MCF 10A (cell line): ENCODE data around the gene ONECUT1. TPM values are rescaled to one million over a fixed set of nuclear protein-coding genes. Genes with fewer than 3 reads are reported as not detected.
A peak's percentile ranks its signal among the peaks of the same experiment; 100 is the strongest.

Source experiments
- BruUV-seq: library from RNA; stranded (reverse); fragments of 400-500 nt; replicated peaks from 2 replicates; lab custom pipeline; 2021; lab: Mats Ljungman, UMichigan
- CTCF ChIA-PET: fragments of 300-600 bp; sonication (Branson Sonifier 250); formaldehyde crosslinking; extraction: SDS; loops from one replicate; lab custom pipeline; 2021; ENCODE audit warnings: antibody characterized with exemption, inconsistent platforms; lab: Yijun Ruan, JAX
- POLR2A ChIA-PET: fragments of 300-600, 350-650 bp; sonication (Branson Sonifier 250); formaldehyde crosslinking; extraction: SDS; loops from one replicate; lab custom pipeline; 2020; ENCODE audit warnings: antibody characterized with exemption, inconsistent platforms; lab: Yijun Ruan, JAX
- DNase-seq: peaks from one replicate; pipeline ENCODE4 v3.0.0-alpha.2; 2018; ENCODE audit not compliant: unreplicated experiment
- H3K27ac Mint-ChIP-seq: one replicate; pipeline ENCODE4 v1.8.0; 2022; ENCODE audit warnings: mild to moderate bottlenecking, low read depth, mixed read lengths; ENCODE audit not compliant: unreplicated experiment
- H3K27me3 Mint-ChIP-seq: one replicate; pipeline ENCODE4 v1.8.0; 2022; ENCODE audit warnings: mixed read lengths; ENCODE audit not compliant: insufficient read depth, unreplicated experiment
- H3K36me3 Mint-ChIP-seq: one replicate; pipeline ENCODE4 v1.8.0; 2022; ENCODE audit warnings: mild to moderate bottlenecking, moderate library complexity, mixed read lengths; ENCODE audit not compliant: insufficient read depth, unreplicated experiment
- H3K4me1 Mint-ChIP-seq: one replicate; pipeline ENCODE4 v1.8.0; 2022; ENCODE audit warnings: mixed read lengths; ENCODE audit not compliant: insufficient read depth, unreplicated experiment
- H3K4me3 Mint-ChIP-seq: one replicate; pipeline ENCODE4 v1.8.0; 2022; ENCODE audit warnings: mild to moderate bottlenecking, moderate library complexity, mixed read lengths; ENCODE audit not compliant: unreplicated experiment
- H3K9me3 Mint-ChIP-seq: one replicate; pipeline ENCODE4 v1.8.0; 2022; ENCODE audit warnings: mixed read lengths; ENCODE audit not compliant: unreplicated experiment
- intact Hi-C: fragments of 100-400 bp; cut with micrococcal nuclease; formaldehyde crosslinking; loops from 2 replicates; pipeline ENCODE4 v1.14.1; 2022
- total RNA-seq: library from RNA; stranded (reverse); gene quantifications from 2 replicates; pipeline ENCODE4 v1.2.3, GENCODE V29; 2022
- TF ChIP-seq, protein P1 (sequence below): fragments of 200-600 bp; IDR thresholded peaks from one replicate; pipeline ENCODE4 v1.8.0; 2022; ENCODE audit warnings: antibody characterized with exemption, mild to moderate bottlenecking; ENCODE audit not compliant: unreplicated experiment

Gene ONECUT1
- total RNA-seq, 1 experiment from 2014 or later = not detected

DNA sequence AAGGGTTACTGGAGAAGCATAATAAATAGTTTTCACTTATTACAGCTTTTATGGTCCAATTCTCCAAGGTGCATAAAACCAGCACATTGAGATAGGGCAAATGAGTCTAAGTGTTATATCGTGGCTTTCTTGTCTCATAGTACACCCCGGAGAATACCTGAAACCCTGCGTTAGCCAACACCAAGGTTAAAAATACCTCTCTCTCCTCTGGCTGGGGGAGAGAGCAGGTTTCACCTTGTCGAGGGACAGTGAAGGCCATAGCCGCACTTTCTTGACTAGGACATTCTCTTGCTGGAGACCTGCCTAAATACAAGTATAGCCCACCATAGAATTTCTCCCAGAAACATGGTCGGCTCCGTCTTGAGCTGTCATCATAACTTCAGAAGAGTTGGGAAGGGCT, 59.5 kb downstream of the ONECUT1 start:
- H3K4me1 Mint-ChIP-seq = peaks cover 13% of the 10 kb centered on the region
- no peak overlapping the region for H3K4me3 Mint-ChIP-seq
- intact Hi-C loops = loop anchor here (1.0 to 10.0 kb wide), 3 partner anchors 166 to 474 kb away; partner anchors contain the start of gene ARPP19

DNA sequence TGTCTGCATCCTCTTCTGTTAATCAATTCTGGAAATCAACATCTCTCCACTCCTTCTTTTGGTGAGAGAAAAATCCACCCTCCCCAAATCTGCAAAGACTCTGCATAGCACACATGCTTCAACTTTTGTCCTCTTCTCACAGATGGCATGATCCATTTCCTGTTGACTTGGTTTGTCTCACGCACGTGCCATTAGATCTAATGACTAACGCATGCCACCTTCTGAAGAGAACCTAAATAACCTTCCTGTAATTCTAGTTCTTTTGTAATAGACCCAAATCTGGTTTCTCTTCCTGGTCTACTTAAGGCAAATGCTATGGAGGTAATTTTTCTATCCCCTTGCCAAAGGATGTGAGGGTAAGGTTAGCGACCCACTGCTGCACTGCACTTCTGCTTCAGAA, 60.0 kb downstream of the ONECUT1 start:
- TF ChIP-seq, protein P1, sequence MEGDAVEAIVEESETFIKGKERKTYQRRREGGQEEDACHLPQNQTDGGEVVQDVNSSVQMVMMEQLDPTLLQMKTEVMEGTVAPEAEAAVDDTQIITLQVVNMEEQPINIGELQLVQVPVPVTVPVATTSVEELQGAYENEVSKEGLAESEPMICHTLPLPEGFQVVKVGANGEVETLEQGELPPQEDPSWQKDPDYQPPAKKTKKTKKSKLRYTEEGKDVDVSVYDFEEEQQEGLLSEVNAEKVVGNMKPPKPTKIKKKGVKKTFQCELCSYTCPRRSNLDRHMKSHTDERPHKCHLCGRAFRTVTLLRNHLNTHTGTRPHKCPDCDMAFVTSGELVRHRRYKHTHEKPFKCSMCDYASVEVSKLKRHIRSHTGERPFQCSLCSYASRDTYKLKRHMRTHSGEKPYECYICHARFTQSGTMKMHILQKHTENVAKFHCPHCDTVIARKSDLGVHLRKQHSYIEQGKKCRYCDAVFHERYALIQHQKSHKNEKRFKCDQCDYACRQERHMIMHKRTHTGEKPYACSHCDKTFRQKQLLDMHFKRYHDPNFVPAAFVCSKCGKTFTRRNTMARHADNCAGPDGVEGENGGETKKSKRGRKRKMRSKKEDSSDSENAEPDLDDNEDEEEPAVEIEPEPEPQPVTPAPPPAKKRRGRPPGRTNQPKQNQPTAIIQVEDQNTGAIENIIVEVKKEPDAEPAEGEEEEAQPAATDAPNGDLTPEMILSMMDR = no peak
- no TSS peak for BruUV-seq
- intact Hi-C loops = loop anchor here (1.0 to 10.0 kb wide), 3 partner anchors 165 to 474 kb away; partner anchors contain the start of gene ARPP19
- peak overlapping the region; percentile 49 for H3K27ac Mint-ChIP-seq
- peak; percentile 66 for DNase-seq
- CTCF ChIA-PET = interaction anchor here (0.6 to 1.4 kb wide), 5 partner anchors 47 to 473 kb away, joined by 3 to 7 read pairs (median 4); no protein-coding TSS in a partner anchor
- POLR2A ChIA-PET = interaction anchor here (0.5 to 9.0 kb wide), 7 partner anchors 51 to 480 kb away, joined by 3 to 80 read pairs (median 3); partner anchors contain the start of gene ATOSA
- no peaks in the 10 kb centered on the region for H3K27me3 Mint-ChIP-seq
- no peaks in the 10 kb centered on the region for H3K9me3 Mint-ChIP-seq
- no peak overlapping the region for H3K4me3 Mint-ChIP-seq
- H3K4me1 Mint-ChIP-seq = peaks cover 13% of the 10 kb centered on the region
- H3K36me3 Mint-ChIP-seq = no peaks in the 10 kb centered on the region

More for the DNA sequence above, 59.5 kb downstream of the ONECUT1 start:
- Mint-ChIP-seq H3K9me3 (no peaks in the 10 kb centered on the region), H3K27me3 (no peaks in the 10 kb centered on the region), H3K27ac (peak overlapping the region; percentile 49), H3K36me3 (no peaks in the 10 kb centered on the region)
- ChIA-PET CTCF (interaction anchor here (0.6 to 1.4 kb wide), 6 partner anchors 47 to 473 kb away, joined by 3 to 5 read pairs (median 3); no protein-coding TSS in a partner anchor), POLR2A (interaction anchor here (0.5 to 9.0 kb wide), 8 partner anchors 51 to 443 kb away, joined by 3 to 80 read pairs (median 4); partner anchors contain the start of gene ATOSA)
- TF ChIP-seq, protein P1 = no peak
- DNase-seq = no peak
- no TSS peak for BruUV-seq

DNA sequence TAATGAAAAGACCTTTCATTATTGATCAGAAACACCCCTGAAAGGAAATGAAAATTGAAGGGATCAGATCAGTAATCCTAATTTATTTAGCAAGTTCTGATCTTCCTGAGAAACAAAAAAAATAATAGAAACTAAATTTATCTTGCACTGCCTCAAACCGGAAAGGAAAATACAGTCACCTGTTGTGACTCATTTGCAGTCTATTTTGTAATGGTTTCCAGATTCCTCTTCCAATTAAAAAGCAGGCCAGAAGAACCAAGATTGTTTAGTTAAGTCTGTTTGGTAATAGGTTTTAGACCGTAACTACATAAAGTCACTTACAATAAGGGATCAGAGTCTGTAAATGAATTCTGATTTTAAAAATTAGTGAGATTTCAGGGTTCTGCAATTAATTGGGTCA, 61.2 kb downstream of the ONECUT1 start:
- intact Hi-C loops = loop anchor here (1.0 kb wide), 1 partner anchor 51 kb away; no protein-coding TSS in a partner anchor
- Mint-ChIP-seq H3K36me3 (no peaks in the 10 kb centered on the region), H3K4me3 (no peak overlapping the region), H3K27me3 (no peaks in the 10 kb centered on the region), H3K27ac (peak overlapping the region; percentile 61), H3K9me3 (no peaks in the 10 kb centered on the region), H3K4me1 (peaks cover 13% of the 10 kb centered on the region)
- TF ChIP-seq, protein P1 = no peak
- ChIA-PET CTCF (interaction anchor here (1.0 to 1.4 kb wide), 2 partner anchors 49 to 472 kb away, joined by 5 to 7 read pairs; no protein-coding TSS in a partner anchor), POLR2A (interaction anchor here (0.7 to 9.0 kb wide), 4 partner anchors 9 to 77 kb away, joined by 3 to 80 read pairs (median 12); partner anchors contain the start of gene ATOSA)
- peak; percentile 73 for DNase-seq
- BruUV-seq = no TSS peak

GRCh38 chr15:52727815-52728214, 62.3 kb downstream of the ONECUT1 start:
- no peak for DNase-seq
- intact Hi-C loops = no loop called here
- no peak overlapping the region for H3K27ac Mint-ChIP-seq
- no peaks in the 10 kb centered on the region for H3K9me3 Mint-ChIP-seq
- no TSS peak for BruUV-seq
- no peaks in the 10 kb centered on the region for H3K27me3 Mint-ChIP-seq
- H3K4me1 Mint-ChIP-seq = peaks cover 13% of the 10 kb centered on the region
- TF ChIP-seq, protein P1 = no peak
- H3K36me3 Mint-ChIP-seq = no peaks in the 10 kb centered on the region
- ChIA-PET POLR2A (interaction anchor here (9.0 kb wide), 1 partner anchor 48 kb away, joined by 80 read pairs; the partner anchor contains the start of gene ATOSA), CTCF (interaction anchor here (1.1 kb wide), 1 partner anchor 10 kb away, joined by 4 read pairs; no protein-coding TSS in a partner anchor)
- H3K4me3 Mint-ChIP-seq = no peak overlapping the region
